SK-MEL-5 (cell line): ENCODE results near the gene C3orf62. TPM values are rescaled to one million over a fixed set of nuclear protein-coding genes. Genes with fewer than 3 reads are reported as not detected.
"Not testable (repeated sequence)": the region's sequence is repeated elsewhere in the genome, so short reads cannot be mapped to it uniquely, and the experiment has no call there.

Experiments used
- DNase-seq: peaks from one replicate; pipeline ENCODE4 v3.0.0-alpha.2; 2016; ENCODE audit warnings: low read depth, low spot score
- in situ Hi-C: cut with HindIII; loops from 2 replicates; pipeline ENCODE4 v1.10.0; 2016; ENCODE audit warnings: low sequenced_read_pairs, high pct_unique_total_duplicates, low pct_unique_long_range_greater_than_20kb
- total RNA-seq: library from RNA; depleted of rRNA; stranded (reverse); fragments of >200 nt; shearing (Covaris generic); gene quantifications from 2 replicates; pipeline ENCODE4 v1.2.3, GENCODE V29; 2014

The C3orf62 gene
- total RNA-seq, 1 experiment from 2014 or later, result 1.7 TPM

DNA sequence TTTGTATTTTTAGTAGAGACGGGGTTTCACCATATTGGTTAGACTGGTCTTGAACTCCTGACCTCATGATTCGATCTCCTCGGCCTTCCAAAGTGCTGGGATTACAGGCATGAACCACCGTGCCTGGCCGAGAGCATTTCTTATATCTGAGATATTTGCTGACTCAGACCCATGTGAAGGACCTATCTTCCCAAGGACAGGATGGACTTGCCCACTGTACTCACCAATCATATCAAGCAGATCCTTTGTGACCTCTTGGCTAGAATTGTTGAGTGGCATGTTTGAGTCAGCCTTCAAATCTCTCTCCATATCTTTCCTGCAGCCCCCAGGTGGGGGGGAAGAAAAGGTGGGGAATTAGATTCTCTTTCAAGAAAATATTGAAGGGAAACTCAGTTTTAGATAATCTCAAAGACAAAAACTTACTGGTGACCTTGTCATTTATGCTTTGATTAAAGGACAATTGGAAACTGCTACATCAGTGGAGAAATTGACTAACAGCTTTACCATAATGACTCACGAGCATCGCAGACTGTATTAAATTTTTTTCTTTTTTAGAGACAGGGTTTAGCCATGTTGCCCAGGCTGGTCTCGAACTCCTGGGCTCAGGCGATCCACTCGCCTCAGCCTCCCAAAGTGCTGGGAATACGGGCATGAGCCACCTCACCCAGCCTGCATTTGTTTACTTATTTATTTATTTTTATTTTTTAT, 3.1 kb downstream of the C3orf62 start:
- no peak for DNase-seq
- in situ Hi-C loops, result no loop called here

DNA sequence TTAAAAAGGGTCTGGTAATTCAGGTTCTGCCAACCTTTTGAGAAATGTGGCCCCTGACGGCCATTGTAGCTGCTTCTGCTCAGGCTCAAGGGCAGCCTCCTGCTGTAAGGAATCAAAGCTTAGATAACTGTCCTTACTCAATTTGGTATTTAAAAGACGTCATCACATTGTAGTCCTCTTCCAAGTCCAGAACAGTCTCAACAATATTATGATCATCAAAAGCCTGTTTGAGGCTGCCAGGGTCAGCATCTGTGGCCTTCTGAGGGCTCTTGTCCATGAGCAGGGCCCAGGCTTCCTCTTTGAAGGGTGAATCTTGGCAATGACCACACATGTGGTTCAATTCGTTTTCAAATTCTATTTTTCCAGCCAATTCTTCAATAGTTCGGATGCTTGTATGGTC, 6.0 kb downstream of the C3orf62 start:
- no peak for DNase-seq
- in situ Hi-C loops, result no loop called here

DNA sequence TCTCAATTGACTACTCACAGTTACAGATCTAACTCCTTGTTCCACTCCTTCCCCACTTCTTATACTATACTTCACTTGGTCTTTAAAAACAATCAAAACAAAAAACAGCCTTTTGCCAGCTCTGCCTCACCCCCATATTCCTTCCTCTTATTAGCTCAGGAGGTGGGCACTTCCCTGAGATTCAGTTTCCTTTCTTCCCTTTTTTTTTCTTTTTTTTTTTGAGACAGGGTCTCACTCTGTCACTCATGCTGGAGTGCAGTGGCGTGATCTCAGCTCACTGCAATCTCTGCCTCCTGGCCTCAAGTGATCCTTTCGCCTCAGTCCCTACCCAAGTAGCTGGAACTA, 6.9 kb downstream of the C3orf62 start:
- no peak for DNase-seq
- in situ Hi-C loops, result no loop called here

DNA sequence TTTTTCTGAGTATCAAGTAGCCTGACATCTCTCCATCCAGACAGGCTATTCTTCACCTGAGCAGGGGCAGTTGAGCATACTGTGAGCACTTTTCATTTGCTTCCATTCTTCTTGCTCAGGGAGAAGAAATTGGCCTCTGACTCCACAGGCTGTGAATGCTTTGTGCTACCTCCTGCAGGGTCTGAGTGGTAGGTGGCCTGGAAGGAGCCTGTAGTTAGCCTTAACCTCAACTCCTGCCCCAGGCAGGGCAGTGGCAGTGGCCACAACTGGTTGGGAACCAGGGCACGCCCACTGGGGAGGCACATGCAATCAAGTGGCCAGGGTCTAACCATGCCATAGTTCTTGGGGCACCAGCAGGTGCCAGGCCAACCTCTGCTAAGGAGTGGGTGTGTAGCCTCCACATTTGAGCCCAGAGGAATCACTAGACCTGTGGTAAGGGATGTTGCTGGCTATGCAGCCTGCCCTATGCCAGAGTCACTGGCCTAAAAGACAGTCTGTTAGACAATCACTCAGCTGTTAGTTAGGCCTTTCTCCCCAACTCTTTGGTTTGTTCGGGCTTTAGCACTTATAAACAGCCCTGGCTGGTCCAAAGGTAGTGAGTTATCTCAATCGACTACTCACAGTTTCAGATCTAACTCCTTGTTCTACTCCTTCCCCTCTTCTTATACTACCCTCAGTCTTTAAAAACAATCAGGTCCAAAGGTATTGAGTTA, 7.4 kb downstream of the C3orf62 start:
- in situ Hi-C loops, result no loop called here
- DNase-seq, result no peak

DNA sequence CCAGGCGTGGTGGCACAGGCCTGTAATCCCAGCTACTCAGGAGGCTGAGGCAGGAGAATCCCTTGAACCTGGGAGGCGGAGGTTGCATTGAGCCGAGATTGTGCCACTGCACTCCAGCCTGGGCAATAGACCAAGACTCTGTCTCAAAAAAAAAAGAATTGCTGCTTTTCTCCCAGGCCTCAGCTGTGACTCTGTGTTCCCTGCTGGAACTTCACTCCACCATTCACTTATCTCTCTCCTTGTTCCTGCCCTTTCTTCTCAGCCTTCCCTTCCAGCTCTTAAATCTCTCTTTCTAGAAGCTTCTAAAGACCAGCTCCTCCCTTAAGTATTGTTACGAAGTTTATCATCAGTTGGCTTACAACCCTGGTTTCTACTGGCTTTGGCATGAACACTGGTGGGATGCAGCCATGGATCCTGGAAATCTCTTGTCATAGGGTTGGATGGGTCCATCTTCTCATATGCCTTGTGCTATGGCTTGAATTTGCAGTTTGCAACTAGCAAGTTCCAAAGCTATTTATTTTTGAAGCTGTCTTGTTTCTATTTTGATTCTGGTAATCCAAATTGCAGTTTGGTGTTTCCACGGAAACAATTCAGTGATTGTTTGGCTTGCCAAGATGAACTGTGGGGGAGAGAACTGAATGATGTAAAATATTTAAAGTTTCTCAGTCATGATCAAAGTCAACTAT, 10.5 kb downstream of the C3orf62 start:
- no peak for DNase-seq
- in situ Hi-C loops, result no loop called here

DNA sequence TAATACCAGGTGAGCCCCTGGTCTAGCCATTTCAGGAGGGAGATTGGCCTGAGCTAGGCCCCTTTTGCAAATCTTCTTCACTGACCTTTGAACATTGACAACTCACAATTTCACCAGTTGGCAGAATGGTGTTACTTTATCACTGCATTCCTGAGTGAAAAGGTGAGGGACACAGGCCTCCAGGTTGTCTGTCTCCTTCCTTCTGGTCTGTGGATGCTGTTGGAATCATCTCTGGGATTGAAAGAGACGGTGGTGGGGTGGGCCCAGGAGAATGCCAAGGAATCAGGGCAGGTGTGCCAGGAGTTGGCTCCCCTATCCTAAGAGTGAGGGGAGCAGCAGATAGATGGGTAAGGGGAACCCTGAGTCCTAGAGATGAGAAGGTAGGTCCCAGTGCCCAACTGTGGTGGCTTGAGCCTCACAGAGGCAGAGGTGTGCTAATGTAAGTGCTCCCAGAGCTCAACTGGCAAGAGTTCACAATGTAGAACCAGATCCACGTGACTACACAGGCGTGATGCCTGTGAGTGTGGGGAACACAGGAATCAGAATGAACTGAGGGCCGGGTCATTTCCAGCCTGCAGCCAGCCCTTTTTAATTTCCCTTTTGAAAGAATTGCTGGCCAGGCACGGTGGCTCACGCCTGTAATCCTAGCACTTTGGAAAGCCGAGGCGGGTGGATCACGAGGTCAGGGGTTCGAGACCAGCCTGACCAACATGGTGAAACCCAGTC, 11.2 kb downstream of the C3orf62 start:
- in situ Hi-C loops, result no loop called here
- no peak for DNase-seq

DNA sequence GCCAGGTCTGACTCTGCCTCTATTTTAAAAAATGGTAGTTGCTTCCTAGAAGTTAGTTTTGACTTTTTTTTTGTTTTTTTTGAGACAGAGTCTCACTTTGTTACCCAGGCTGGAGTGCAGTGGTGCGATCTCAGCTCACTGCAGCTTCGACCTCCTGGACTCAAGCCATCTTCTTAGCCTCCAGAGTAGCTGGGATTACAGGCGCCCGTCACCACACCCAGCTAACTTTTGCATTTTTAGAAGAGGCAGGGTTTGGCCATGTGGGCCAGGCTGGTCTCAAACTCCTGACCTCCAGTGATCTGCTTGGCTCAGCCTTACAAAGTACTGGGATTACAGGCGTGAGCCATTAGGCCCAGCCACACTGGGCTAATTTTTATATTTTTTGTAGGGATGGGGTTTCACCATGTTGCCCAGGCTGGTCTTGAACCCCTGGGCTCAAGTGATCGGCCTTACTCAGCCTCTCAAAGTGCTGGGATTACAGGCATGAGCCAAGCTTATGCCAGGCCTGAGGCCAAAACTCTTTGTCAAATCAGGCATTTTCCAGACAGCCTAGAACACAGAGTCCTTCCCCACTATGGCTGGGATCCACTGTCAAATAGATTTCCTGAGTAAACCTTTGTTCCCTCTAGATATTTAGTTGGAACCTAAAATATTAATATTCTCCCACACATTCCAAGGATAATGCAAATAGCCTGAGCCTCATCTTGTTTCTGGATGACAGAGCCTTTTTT, 13.7 kb downstream of the C3orf62 start:
- in situ Hi-C loops, result no loop called here
- DNase-seq, result peak; percentile 37

DNA sequence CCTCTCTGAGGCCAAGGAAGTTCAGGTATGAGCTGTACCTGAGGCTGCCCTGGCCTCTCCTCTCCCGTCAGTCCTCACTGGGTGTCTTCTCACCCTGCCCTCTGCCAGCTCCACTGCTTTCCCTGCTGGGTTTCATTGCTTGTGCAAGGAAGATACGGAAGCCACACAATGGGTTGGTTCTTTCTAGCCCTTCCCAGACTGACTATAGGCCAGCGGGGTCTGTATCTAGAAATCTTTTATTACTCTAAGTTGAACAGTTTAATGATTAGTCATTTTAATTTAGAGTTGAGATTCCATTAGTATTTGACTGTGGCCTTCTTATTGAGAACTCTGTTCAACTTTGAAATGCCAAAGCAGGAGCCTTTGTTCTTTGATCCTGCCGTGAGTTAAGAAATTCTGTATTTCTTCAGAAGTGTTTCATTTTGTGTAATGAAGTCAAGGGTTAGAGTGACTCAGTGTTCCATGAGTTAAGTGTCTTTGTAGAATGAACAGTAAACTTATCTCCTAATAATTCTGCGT, 16.2 kb downstream of the C3orf62 start:
- DNase-seq, result no peak
- in situ Hi-C loops, result no loop called here

DNA sequence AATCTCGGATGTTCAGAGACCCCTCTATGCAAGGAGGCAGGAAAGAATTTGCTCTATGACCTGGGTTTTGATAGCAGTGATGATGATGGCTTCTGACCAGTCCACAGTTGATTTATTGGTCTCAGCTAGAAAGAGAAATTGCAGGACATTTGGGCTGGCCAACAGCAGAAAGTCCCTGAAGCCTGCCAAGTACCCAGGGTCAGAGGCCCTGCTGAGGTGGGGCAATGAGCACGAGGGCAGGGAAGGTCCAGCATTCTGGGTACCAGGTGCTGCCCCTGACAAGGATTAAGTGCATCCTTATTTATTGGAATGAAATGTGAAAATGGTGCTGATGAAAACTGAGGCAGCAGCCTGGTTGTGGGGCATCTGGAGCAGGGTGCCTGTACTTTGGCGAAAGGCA, 19.8 kb downstream of the C3orf62 start:
- DNase-seq, result no peak
- in situ Hi-C loops, result no loop called here

DNA sequence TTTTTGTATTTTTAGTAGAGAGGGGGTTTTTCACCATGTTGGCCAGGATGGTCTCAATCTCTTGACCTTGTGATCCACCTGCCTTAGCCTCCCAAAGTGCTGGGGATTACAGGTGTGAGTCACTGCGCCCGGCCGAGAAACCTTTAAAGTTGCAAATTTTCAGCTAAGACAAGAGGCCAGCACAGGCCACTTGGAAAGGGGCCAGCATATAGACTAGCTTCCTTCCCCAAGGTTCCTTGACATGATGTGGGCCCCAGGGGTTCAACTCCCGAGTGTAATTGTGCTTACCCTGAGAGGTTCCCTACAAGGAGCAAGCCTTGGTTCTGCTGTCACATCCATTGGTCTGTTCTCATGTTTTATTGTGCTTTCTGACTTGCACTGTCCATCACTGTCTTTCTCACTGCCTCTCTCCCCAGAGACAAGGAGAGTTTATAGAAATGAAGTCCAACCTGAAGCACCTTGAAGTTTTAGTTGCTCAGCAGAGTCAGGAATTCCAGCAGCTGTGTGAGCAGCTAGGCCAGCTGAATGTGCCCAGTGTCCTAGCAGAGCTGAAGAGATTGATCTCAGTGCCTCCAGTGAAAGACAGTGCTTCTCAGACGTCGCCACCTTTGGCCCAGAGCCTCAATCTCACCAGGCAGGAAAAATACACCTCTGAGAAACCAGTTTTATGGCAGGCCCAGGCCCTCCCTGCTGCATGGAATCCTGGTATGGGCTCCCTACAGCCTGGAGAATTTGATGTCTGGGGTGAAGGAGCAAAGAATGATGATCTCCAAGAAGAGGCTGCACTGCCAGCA, 21.1 kb downstream of the C3orf62 start:
- in situ Hi-C loops, result no loop called here
- DNase-seq, result no peak

DNA sequence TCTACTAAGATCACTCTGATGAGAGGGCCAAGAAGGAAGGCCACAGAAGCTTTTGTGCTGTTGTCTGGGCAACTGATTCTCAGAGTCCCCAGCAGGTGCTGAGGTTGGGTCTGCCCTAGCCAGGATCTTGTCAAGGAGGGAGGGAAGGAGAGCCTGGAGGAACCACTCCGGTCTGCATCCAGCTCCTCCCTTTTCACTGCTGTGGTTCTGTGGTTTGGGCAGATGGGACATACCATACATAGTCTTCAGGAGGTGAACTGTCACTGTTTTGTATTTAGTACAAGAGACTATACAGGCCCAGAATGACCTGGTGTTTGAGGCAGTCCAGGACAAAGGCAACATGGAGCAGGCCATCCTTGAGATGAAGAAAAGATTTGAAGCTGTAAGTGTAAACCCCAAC, 21.9 kb downstream of the C3orf62 start:
- in situ Hi-C loops, result no loop called here
- DNase-seq, result peak; percentile 43

DNA sequence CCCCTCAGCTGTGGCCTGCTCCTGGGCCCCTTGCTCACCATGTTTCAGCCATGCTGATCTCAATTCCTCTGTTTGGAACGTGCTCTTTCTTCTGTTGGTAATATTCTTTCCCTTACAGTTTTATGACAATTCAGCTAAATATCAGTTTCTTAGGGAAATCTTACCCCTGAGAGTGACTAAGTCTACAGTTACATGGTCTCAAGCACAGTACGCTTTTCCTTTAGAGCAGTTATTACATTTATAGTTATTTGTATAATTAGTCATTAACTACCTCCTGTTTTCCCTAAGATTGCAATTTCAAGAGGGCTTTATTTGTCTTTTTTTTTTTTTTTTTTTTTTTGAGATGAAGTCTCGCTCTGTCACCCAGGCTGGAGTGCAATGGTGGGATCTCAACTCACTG, 23.5 kb downstream of the C3orf62 start:
- DNase-seq, result no peak
- in situ Hi-C loops, result no loop called here

DNA sequence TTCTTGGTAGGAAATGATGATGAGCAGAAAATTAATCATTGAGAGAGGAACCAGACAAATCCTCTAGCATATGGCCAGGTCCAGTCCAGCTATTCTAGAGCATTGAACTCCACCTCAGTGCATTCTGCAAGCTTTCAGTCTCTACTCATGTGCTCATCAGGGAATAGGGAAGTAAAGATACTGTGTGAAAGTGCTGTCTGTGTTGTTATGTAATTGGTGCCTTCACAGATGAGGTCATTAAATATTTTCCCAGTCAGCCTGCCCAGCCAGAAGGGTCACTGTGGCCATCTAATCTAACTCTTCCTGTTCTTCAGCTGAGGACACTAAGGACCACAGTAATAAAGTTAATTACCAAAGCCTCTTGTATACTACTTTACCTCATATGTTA, 28.2 kb downstream of the C3orf62 start:
- DNase-seq, result peak; percentile 10
- in situ Hi-C loops, result no loop called here

DNA sequence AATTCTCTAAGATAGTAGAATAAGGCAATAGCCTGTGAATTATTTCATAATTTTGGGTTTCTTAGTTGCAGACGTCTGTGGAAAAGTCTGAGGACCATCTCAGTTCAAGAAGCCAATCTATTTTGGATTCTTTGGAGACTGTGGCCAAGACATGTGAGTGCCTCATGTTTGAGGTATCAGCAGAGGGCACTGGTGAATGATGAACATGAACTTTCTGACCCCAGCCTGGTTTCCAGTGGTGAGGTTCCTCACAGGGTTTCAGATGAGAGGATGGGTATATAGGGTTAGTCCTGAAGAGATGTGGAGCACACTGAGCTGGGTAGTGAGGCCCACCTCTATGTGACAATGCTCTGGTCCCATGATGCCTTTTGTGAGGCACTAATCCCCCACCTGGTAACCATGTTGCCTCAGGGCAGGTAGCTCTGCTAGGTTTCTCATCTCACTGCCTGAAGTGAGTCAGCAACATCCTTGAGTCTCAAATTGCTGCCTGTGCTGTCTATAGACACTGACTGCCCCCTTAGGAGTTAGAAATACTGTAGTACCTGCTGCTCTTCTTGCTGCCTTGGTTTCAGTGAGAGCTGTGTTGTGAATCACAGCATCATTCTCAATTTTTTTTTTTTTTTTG, 32.3 kb downstream of the C3orf62 start:
- in situ Hi-C loops, result no loop called here
- peak; percentile 74 for DNase-seq

DNA sequence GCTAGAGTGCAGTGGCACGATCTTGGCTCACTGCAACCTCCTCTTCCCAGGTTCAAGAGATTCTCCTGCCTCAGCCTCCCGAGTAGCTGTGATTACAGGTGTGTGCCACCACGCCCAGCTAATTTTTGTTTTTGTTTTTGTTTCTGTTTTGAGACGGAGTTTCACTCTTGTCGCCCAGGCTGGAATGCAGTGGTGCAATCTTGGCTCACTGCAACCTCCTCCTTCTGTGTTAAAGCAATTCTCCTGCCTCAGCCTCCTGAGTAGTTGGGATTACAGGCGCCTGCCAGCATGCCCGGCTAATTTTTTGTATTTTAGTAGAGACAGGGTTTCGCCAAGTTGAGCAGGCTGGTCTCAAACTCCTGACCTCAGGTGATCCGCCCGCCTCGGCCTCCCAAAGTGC, 36.9 kb downstream of the C3orf62 start:
- in situ Hi-C loops, DNase-seq: not testable (repeated sequence)
